Stimulated activated CD4-positive, alpha-beta T cell treated with anti-CD3 and anti-CD28 coated beads, Interleukin-15, amount 100 ng/mL, for 48 hours (primary cell): ENCODE data around the gene SNCAIP.
"Not testable (repeated sequence)": the region's sequence is repeated elsewhere in the genome, so short reads cannot be mapped to it uniquely, and the experiment has no call there.

ENCODE experiments used
- DNase-seq, 2 donors: peaks; one replicate each; pipeline ENCODE4 v3.0.0-alpha.2; 2020; ENCODE audit warnings: low read depth in 2 of 2

SNCAIP gene

DNA sequence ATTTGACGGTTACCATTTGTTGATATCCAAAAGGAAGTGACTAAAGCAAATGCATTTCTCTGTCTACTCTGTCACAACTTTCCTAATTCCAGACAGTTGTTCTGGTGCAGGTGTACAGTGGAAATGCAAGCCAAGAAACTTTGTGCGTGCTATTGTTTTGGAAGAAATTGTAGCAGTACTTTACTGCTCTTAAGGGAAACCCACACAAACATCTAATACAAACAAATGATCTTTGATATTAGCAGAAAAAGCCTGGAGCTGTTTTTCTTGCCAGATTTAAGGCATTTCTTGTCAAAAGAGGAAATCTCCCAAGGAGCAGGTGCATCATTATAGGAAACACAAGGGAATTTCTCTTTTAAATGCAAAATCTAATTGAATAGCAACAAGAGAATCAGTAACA, 2.0 kb downstream of the SNCAIP start:
- DNase-seq: no peak

DNA sequence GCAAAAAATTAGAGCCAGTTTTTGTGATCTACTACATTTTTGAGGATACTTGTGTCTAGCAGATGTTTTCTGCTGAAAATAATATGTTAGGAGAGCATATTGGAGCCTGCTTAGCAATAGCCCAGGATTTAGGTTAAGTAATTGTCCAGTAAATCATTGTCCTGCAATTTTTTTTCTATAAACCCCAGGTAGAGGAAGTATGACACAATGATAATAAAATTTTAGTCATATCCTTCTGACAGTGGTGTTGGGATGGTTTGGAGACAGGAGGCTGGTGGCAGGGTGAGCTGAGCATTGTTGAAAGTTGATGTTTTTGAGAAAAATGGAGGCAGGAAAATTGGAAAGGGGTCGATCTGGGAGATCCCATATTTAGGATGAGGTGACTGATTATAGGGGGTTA, 3.5 kb downstream of the SNCAIP start:
- no peak for DNase-seq

DNA sequence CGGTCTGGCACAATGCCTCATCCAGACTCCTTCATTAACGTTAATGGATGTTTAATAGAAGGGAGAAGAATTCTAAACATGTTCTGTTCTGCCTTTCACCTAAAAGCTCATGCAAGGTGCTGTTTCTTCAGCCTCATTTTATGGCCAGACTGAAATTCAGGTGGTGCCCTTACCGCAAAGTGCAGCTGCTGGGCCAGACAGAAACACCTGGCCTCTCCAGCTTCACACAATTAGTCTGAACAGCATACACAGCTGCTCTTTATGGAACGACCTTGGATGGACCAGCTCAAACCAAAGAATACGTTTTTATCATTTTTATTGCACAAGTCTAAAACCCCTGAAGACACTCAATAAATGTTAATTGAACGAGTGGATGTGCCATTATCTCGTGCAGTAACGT, 4.6 kb downstream of the SNCAIP start:
- DNase-seq: no peak

- no peak for DNase-seq
Measured at GRCh38 chr5:122319897-122320296, 7.9 kb downstream of the SNCAIP start.

GRCh38 chr5:122321921-122322320, 9.9 kb downstream of the SNCAIP start:
- no peak for DNase-seq

GRCh38 chr5:122322801-122323548, 10.9 kb downstream of the SNCAIP start:
- no peak for DNase-seq

DNA sequence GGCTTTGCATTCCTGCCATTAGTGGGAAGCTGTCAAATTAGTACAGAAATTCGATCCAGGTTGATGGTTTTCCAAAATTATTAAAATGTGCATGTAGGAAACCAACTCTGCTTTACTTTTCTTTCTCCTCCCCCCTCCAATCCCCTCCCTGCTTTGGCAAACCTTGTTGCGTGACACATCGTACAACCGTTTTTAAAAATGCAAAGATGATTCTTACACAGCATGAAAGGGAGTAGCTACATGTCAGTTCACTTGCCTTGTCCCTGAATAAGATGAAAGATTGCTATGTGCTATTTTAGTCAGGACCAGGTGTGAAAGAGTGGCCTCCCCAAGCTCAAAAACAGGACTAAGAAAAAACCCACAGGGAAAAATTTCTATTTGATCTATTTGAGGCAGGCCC, 11.7 kb downstream of the SNCAIP start:
- DNase-seq: no peak

DNA sequence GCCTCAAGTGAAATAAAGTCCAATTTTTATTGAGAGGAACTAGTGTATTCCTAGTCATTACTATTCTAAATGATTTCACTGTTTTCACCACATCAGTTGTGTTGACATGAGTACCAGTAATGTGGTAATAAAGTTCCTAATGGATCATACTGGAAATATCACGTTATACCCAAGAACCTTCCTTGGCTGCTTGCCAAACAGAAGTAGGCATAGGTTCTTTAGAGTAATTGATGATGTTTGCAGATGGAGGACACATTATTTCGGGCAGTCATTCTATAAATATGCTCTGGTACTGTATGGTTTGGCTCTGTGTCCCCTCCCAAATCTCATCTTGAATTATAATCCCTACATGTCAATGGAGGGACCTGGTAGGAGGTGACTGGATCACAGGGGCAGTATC, 15.1 kb downstream of the SNCAIP start:
- DNase-seq: no peak

DNA sequence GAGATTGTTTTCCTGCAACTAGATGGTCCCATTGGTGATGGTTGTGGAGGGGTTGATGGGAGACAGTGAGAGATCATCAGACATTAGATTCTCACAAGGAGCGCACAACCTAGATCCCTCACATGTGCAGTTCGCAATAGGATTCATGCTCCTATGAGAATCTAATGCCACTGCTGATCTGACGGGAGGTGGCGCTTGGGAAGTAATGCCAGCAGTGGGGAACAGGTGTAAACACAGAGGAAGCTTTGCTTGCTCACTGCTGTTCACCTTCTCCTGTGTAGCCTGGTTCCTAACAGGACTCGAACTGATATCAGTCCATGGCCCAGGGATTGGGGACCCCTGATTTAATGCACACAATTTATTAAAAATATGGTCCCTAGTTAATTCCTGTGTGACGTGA, 18.8 kb downstream of the SNCAIP start:
- no peak for DNase-seq

DNA sequence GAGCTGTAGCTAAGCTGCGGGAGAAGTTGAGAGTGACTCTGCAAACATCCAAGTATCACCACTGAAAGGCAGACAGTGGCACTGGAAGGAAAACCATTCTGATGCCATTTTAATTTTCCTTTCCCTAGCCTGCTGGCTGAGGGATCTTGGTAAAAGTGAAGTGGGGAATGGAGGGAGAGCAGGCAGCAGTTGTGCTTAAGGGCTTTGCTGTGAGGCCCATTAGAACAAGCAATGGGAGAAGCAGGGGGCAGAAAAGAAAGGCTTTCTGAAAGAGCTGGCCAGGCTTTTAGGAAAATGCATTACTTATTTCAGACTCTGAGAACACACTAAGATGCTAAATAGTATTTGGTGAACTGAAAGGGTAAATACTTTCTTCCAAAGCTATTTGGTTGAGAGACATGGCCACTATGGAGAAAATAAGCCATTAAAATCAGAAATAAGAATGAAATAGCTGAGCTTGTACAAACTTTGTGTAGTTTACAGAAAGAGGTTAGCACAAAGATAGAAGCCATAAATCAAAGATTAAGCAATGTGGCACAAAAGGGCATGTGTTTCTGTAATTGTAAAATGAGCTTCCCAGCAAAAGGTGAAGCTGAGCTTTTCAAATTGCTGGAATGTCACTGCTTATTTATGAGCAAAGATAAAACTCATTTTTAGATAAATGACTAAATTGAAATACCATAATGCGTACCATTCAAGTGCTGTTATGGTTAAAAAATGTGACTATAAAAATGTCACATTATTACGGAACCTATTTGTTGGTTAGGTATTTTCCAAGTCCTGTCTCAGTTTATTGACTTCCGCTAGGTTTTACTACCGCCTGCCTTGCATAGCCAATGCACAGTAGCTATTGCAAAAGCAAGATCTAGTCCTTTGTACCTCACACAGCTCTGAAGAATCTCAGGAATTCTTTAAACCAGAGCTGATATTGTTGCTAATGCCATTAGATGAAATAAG, 20.8 kb downstream of the SNCAIP start:
- DNase-seq: no peak

- no peak for DNase-seq
Measured at GRCh38 chr5:122333564-122333963, 21.5 kb downstream of the SNCAIP start.

- DNase-seq: no peak
Measured at GRCh38 chr5:122339591-122339990, 27.6 kb downstream of the SNCAIP start.

GRCh38 chr5:122341087-122341486, 29.1 kb downstream of the SNCAIP start:
- no peak for DNase-seq

GRCh38 chr5:122342256-122342655, 30.2 kb downstream of the SNCAIP start:
- no peak for DNase-seq

DNA sequence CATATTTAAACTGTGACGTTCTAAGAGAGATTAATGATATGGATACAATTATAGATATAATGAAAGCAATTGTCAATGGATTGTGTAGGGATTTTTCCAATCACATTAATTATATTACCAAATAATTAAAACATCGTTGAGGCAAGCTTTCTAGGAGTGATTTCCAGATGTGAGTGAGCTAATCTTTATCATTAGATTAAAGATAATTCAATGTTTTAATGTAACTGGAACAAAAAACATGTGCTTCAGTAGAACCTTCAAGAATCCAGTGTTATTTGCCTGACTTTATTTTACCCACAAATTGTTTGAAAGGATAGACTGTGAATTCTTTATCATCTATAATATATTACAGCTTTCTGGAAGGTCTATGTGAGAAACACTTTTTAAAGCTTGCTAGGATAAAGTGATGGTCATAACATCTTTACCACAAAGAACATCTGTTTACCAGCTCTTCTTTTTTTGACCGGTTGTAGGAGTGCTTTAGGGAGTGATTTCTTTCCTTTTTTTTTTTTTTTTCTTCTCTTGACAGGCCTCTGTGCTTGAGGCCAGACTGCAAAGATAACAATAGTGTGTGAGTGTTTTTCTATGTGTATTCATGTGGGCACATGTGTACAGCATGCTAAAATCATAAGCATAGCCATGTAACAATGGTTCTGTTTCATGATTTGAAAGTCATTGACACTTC, 35.0 kb downstream of the SNCAIP start:
- DNase-seq: no peak

DNA sequence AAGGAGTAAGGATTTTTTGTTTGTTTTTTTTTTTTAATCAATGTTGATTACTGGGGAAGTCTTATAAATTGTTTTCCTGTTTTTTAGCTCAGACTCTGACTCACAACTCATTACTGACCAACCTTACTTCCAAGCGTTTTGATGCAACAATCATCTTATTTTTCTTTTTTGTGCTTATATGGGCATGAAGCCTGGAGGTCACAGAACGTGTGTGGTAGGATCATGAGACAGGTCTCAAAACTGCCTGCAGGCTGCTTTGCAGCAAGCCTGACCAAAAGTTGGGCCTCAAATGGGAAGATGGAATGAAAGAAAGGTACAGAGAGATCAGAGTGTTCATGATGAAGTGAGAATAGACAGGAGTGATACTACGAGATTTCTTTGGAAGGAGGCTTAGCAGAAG, 38.5 kb downstream of the SNCAIP start:
- DNase-seq: no peak

DNA sequence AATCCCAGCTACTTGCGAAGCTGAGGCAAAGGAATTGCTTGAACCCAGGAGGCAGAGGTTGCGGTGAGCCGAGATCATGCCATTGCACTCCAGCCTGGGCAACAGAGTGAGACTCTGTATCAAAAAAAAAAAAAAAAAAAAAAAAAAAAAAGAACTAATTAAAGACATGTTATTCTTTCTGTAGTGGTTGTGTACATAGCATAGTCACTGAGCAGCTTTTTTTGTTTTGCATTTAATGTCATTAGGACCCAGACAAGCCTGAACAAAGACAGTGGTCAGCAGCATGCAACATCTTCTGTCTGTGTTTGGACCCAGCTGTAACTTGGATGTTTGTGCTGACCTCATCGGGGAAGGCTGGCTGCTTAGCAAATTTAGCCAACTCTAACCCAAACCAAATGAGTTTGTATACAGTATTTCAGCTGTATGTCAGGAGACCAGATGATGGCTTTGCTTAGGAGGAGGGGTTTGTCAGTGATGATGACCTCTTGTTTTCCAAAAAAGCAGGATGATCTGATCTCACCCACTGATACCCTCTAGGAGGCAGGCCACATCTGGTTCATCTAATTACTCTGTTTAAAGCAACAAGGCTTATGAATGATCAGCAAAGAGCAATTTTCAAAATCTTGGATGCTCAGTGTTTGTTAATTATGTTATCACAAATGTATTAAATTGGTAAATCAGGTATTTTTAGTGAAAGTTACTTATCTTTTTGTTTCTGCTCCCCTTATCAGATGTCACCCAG, 39.5 kb downstream of the SNCAIP start:
- DNase-seq: no peak

DNA sequence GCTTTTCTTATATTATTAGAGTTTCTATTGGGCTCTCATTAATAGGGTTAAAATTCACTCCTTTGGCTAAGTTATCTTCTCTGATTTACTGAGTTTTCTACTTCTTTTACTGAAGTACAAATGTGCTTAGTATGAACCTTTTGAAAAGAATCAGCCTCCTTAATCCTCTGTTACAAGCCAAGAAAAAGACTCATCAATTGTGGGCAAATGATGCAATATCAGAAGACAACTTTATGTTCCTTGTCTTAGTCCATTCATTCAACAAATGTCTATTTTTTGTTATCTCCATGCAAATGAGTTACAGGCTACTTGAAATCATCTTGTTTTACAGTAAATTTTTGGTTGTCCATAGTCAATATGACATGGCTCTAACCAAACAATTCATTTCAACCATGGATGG, 40.3 kb downstream of the SNCAIP start:
- DNase-seq: no peak

DNA sequence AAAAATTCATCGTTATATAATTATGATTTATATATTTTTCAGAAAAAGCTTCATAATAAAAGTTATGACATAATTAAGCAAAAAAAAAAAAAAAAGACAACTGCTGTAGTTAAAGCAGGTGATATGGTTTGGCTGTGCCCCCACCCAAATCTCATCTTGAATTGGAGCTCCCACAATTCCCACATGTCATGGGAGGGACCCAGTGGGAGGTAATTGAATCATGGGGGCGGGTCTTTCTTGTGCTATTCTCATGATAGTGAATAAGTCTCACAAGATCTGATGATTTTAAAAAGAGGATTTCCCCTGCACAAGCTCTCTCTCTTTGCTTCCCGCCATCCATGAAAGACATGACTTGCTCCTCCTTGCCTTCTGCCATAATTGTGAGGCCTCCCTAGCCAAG, 41.3 kb downstream of the SNCAIP start:
- DNase-seq: not testable (repeated sequence)

- DNase-seq: no peak
Measured at GRCh38 chr5:122354293-122354692, 42.3 kb downstream of the SNCAIP start.

- no peak for DNase-seq
Measured at GRCh38 chr5:122355324-122355723, 43.3 kb downstream of the SNCAIP start.

- no peak for DNase-seq
Measured at GRCh38 chr5:122356855-122357254, 44.8 kb downstream of the SNCAIP start.
